HS-5 (cell line): Measurements from ENCODE around the gene STAT2.
"Not testable (repeated sequence)": the region's sequence is repeated elsewhere in the genome, so short reads cannot be mapped to it uniquely, and the experiment has no call there.

Experiments used
- DNase-seq: peaks from one replicate; pipeline ENCODE4 v3.0.0-alpha.2; 2012; ENCODE audit warnings: low read depth

Gene STAT2

DNA sequence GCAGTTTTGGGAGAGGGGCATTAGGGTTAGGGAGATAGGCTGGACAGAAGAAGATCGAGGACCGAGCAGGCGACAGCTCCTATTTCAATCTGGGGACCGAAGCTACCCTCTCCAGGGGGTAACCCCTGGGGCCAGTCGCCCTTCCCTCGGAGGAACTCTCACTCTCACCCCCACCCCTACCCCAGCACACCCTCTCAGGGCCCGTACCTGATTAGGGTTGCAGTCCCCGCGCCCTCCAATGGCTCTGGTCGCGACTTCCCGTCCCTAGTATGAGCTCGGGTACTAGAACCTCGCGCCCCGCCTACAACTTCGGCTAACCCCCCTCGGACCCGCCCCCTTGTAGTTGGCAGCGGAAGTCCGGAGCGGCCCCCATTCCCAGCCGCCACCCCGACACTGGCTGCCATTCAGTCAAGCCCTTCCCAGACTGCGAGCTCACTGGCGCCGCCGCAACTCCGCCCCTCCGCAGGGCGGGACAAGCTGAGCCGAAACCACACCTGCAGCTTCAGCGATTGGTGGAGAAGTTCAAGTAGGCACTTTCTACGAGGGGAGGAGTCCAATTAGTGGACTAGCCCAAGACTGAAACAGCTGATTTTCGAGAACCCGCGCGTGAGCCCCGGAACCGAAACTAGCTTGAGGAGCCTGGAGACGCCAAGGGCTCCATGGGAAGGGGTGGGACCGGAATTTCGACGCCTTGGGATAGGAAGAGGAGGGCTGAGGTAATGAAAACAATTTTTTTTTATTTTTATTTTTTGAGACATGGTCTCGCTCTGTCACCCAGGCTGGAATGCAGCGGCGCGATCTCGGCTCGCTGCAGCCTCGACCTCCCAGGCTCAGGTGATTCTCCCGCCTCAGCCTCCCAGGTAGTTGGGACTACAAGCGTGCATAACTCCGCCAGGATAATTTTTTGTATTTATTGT lies at the start of gene STAT2:
TSS of gene STAT2 (minus strand) at position 257 of the 917 bp plus-strand sequence. CDS start 3,536 bp downstream, outside the sequence.
- peak; percentile 99 for DNase-seq

- no peak for DNase-seq
Measured at GRCh38 chr12:56408799-56409417, 49.0 kb upstream of the STAT2 start.

DNA sequence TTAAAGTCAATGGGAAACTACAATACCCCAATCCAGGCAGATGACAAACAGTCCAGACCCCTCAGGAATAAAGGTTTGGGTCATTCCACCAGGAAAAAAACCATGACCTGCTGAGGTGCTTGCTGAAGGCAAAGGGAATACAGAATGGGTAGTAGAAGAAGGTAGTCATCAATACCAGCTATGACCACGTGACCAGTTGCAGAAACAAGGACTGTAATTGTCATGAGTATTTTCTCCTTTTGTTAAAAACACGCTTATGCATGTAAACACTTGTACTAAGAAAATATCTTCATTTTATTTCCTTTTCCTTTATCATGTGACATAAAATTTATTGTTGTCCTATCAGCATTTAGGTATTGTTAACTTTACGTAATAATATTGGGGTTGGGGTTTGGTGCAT lies 44.3 kb upstream of the STAT2 start:
- DNase-seq: not testable (repeated sequence)

GRCh38 chr12:56401612-56402011 lies 41.7 kb upstream of the STAT2 start:
- DNase-seq: not testable (repeated sequence)

DNA sequence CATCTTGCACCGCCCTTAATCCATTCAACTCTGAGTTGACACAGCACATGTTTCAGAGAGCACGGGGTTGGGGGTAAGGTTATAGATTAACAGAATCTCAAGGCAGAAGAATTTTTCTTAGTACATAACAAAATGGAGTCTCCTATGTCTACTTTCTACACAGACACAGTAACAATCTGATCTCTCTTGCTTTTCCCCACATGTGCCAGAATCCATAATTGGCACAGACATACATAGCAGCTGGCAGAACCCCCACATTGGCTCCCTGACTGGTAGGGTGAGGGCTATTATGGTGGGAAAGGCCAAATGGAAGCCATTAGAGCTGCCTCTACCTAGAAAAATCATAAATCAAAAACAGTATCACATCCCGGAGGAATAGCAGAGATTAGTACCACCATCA lies 41.2 kb upstream of the STAT2 start:
- not testable (repeated sequence) for DNase-seq

DNA sequence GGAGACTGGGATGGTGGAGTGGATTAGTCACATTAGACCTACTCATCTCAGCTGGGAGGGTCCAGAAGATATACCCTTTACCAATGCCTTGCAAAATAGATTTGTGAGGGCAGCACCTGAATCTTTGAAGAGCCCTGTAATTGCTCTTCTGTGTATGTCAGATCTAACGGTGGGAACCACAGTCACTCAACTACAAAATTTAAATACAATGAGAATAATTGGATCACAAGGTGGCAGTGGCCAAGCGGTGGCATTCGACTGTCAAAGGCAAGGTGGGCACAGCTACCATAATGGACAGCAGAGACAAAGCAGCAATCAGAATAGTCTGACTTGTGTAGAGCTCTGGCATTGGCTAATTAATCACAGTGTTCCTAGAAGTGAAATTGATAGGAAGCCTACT lies 39.6 kb upstream of the STAT2 start:
- not testable (repeated sequence) for DNase-seq

DNA sequence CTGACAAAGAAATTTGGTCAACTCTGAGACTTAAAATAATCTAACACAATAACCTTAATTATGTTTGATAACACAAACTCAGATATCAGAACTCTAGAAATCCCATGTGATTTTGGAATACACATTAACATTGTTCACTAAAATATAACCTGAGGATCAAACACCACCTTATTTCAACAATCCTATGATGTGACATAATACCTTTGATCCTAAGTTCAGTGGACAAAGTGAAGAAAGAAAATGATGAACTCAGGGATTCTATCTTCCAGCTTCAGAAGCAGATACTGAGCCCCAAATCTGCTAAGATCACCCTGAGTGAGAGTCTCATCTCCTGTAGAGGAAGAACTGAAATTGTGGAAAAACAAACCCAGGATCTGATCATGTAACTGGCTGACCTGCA lies 38.4 kb upstream of the STAT2 start:
- DNase-seq: no peak

GRCh38 chr12:56392331-56392730 lies 32.4 kb upstream of the STAT2 start:
- DNase-seq: no peak

DNA sequence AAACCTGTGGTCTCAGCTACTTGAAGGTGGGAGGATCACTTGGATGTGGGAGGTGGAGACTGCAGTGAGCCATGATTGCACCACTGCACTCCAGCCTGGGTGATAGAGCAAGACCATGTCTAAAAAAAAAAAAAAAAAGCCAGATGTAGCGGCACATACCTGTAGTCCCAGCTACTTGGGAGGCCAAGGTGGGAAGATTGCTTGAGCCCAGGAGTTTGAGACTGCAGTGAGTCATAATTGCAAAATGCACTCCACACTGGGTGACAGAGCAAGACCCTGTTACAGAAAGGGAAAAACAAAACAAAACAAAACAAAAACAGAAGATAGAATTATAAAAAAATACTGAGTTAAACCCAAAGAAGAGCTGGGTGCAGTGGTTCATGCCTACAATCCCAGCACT lies 31.8 kb upstream of the STAT2 start:
- DNase-seq: no peak

DNA sequence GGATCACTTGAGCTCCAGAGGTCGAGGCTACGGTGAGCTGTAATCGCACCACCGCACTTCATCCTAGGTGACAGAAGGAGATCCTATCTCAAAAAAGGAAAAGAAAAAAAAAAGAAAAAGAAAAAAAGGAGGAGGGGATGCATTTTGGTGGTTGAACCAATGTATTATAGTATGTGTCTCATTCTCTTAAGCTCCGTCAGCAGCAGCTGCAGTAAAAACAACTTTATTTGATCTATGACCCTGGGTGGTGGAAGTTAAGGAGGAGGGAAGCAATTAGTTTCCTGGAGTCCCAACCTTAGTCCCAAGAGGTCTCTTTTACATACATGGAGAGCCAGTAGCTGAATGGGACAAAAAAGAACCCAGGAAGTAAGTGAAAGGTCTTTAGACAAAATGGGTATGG lies 29.5 kb upstream of the STAT2 start:
- no peak for DNase-seq

GRCh38 chr12:56387152-56387736 lies 27.3 kb upstream of the STAT2 start:
- no peak for DNase-seq

- no peak for DNase-seq
Measured at GRCh38 chr12:56385873-56386272, 26.0 kb upstream of the STAT2 start.

GRCh38 chr12:56382611-56383010 lies 22.7 kb upstream of the STAT2 start:
- DNase-seq: no peak

DNA sequence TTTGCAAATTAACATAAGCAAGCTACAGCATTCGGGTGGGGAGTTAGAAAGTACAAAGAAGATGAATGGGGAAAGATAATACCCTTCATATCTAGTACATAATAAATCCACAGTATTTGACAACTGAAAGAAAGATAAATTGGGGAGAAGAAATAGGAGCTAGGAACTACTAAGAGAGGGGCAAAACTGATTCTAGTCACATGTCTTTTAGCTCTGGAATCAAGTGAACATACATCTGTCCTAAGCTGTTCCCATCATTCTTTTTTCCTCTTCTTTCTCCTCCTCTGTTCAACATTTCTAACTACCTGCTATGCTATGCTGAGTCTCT lies 18.0 kb upstream of the STAT2 start:
- no peak for DNase-seq

DNA sequence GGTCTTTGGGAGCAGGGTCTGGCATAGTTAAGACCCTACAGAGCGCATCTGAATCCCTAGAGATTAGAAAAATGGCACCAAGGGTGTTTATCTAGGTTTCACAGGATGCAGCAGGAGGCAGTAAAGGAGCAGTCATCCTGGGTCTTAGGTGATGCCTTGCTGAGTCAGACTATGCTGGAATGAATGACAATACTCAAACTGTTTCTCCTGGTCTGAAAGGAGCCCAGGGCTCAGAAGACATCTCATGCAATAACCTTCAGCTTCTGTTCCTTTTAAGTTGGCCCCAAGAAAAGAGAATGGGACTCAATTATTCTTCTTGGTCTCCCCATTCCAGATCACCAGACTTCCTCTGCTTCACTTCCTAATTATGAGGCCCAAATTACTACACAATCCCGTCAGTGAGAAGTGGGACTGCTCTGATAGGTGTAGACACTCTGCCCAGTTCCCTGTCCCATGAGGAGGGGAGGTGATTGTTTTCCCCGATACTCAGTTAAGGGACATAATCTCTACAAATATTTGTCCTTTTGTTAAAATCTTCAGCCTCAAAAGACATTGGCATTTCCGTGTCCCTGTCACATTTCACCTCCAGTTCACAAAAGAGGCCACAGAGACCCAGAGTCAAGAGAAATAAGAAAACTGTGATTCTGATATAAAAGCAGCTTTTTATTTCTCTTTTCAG lies 17.5 kb upstream of the STAT2 start:
- DNase-seq: no peak

DNA sequence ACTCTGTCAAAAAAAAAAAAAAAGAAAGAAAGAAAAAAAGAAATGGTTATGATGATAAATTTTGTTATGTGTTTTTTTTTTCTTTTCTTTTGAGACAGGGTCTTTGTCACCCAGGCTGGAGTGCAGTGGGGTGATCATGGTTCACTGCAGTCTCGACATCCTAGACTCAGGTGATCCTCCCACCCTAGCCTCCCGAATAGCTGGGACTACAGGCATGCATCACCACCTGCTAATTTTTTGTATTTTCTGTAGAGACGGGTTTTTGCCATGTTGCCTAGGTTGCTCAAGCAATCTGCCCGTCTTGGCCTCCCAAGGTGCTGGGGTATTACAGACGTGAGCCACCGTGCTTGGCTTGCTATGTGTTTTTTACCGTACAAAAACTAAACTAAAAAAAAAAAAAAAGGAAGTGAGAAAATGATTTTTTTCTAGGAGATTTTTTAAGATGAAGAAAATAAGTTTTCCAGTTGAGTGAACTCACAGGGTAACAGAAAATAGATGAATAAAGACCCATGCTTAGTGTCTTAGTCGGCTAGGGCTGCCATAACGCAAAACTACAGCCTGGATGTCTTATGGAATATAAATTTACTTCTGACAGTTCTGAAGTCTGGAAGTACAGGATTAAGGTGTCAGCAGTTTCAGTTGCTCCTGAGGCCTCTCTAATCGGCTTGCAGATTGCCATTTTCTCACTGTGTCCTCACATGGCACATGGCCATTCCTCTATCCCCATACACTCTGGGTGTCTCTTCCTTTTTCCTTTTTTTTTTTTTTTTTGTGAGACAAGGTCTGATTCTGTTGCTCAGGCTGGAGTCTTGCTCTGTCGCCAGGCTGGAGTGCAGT lies 15.9 kb upstream of the STAT2 start:
- no peak for DNase-seq

GRCh38 chr12:56374726-56375597 lies 15.1 kb upstream of the STAT2 start:
- DNase-seq: no peak

DNA sequence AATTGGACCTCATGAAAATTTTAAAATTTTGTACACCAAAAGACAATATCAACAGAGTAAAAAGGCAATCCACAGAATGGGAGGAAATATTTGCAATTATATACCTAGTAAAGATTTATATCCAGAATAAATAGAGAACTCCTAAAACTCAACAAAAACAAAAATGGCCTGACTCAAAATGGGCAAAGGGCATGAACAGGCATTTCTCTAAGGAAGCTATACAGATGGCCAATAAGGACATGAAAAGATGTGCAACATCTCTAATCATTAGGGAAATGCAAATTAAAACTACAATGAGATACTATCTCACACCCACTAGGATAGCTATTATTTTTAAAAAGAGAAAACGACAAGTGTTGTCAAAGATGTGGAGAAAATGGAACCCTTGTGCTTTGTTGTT lies 13.6 kb upstream of the STAT2 start:
- DNase-seq: no peak

DNA sequence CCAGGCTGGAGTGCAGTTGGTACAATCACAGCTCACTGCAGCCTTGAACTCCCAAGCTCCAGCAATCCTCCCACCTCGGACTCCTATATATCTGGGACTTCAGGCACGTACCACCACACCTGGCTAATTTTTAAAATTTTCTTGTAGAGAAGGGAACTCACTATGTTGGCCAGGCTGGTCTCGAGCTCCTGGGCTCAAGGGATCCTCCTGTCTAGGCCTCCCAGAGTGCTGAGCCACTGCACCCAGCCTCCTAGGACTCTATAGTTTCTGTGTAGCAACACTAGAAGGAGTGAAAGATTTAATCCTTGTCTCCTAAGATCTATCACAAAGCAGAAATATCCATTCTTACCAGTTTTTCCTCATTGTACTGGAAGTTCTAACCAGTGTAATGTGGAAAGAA lies 7.0 kb upstream of the STAT2 start:
- no peak for DNase-seq

DNA sequence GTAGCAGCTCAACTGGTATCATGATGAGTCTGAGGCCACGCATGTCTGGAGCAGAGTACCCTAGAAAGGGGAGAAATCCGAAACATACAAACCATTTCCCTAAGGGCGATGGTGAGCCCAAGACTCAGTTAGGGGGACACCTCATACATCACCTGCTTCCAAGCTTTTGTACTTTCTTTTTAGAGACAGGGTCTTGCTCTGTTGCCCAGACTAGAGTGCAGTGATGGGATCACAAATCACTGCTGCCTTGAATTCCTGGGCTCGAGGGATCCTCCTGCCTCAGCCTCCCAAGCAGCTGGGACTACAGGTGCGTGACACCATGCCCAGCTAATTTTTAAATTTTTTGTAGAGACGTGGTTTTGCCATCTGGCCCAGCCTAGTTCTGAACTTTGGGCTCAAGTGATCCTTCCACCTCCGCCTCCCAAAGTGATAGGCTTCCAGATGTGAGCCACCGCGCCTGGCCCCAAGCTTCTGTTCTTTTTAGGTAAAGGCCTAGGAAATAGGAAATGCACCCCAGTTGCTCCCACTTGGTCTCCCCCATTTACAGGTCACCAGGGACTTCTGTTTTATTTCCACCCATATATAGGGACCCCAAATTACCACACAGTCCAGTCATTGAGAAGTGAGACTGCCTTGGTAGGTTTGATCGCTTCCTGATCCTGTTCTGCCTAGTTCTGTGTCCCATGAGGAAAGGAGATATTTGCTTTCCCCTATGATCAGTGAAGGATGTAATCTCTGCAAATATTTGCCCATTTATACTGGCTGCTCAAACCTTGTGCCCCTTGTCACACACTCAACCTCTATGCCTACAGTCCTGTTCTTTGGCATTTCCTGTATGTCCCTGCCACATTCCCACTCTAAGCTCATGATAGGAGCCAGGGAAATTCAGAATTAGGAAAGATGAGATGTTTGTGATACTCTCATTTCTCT lies 2.5 kb upstream of the STAT2 start, which contains the start of gene APOF:
TSS of gene APOF (minus strand) at position 728 of the 930 bp plus-strand sequence. CDS start at position 616, 112 bp downstream.
- DNase-seq: no peak
